MM.1S (cell line): ENCODE results near the gene CTNNA1.

Experiments used
- DNase-seq: peaks from one replicate; pipeline ENCODE4 v3.0.0-alpha.2; 2015
- H2AFZ ChIP-seq: fragments of 300-600 bp; sonication (generic); 2 replicates; pipeline ENCODE4 v1.6.0; 2016; ENCODE audit warnings: antibody characterized with exemption, low read length
- H3F3A ChIP-seq: fragments of 300-600 bp; sonication (generic); 2 replicates; pipeline ENCODE4 v1.6.1; 2016; ENCODE audit warnings: mild to moderate bottlenecking, antibody characterized with exemption, low read length, moderate library complexity, mixed read lengths; ENCODE audit not compliant: insufficient read depth
- H3K27ac ChIP-seq: fragments of 300-600 bp; sonication (generic); 2 replicates; pipeline ENCODE4 v1.5.1; 2016; ENCODE audit warnings: mild to moderate bottlenecking, low read length
- H3K27me3 ChIP-seq: fragments of 300-600 bp; sonication (generic); replicated peaks from 2 replicates; pipeline ENCODE4 v1.6.0; 2016; ENCODE audit warnings: low read length; ENCODE audit not compliant: insufficient read depth
- H3K36me3 ChIP-seq: fragments of 300-600 bp; sonication (generic); replicated peaks from 2 replicates; pipeline ENCODE4 v1.6.1; 2016; ENCODE audit warnings: mild to moderate bottlenecking, low read length, mixed read lengths; ENCODE audit not compliant: insufficient read depth
- H3K4me1 ChIP-seq: fragments of 300-600 bp; sonication (generic); 2 replicates; pipeline ENCODE4 v1.6.1; 2016; ENCODE audit warnings: low read length, mixed read lengths
- H3K4me2 ChIP-seq: fragments of 300-600 bp; sonication (generic); 2 replicates; pipeline ENCODE4 v1.6.0; 2016; ENCODE audit warnings: low read depth, low read length
- H3K4me3 ChIP-seq: fragments of 300-600 bp; sonication (generic); 2 replicates; pipeline ENCODE4 v1.5.1; 2016; ENCODE audit warnings: low read length, mixed read lengths
- H3K79me2 ChIP-seq: fragments of 300-600 bp; sonication (generic); 2 replicates; pipeline ENCODE4 v1.6.1; 2016; ENCODE audit warnings: mixed run types, low read length, mixed read lengths
- H3K9ac ChIP-seq: fragments of 300-600 bp; sonication (generic); 2 replicates; pipeline ENCODE4 v1.6.1; 2016; ENCODE audit warnings: low read length, mixed read lengths
- H3K9me2 ChIP-seq: fragments of 300-600 bp; sonication (generic); replicated peaks from 2 replicates; pipeline ENCODE4 v1.6.1; 2016; ENCODE audit warnings: mild to moderate bottlenecking, low read length, mixed read lengths; ENCODE audit not compliant: insufficient read depth
- H3K9me3 ChIP-seq: fragments of 300-600 bp; sonication (generic); replicated peaks from 2 replicates; pipeline ENCODE4 v1.6.1; 2016; ENCODE audit warnings: mild to moderate bottlenecking, low read length, mixed read lengths; ENCODE audit not compliant: insufficient read depth
- H4K20me1 ChIP-seq: fragments of 300-600 bp; sonication (generic); 2 replicates; pipeline ENCODE4 v1.6.1; 2016; ENCODE audit warnings: mild to moderate bottlenecking, low read length, moderate library complexity, mixed read lengths; ENCODE audit not compliant: insufficient read depth
- EZH2 ChIP-seq: fragments of 300-600 bp; sonication (generic); optimal IDR thresholded peaks from 2 replicates; pipeline ENCODE3; 2017; ENCODE audit warnings: low read depth, mild to moderate bottlenecking, antibody characterized with exemption, low read length, mixed read lengths
- EZH2phosphoT487 ChIP-seq: fragments of 300-600 bp; sonication (generic); IDR thresholded peaks from 2 replicates; pipeline ENCODE4 v1.6.1; 2018; ENCODE audit warnings: antibody characterized with exemption, low read length
- TF ChIP-seq, protein P1 (sequence below): fragments of 300-600 bp; sonication (generic); IDR thresholded peaks from 2 replicates; pipeline ENCODE4 v1.5.1; 2016; ENCODE audit warnings: antibody characterized with exemption, low read length, mixed read lengths

CTNNA1 gene

GRCh38 chr5:138874771-138875551 is 121.7 kb downstream of the CTNNA1 start, which contains the start of gene LRRTM2:
Gene LRRTM2 (minus strand): TSS chr5:138875335. CDS start chr5:138874911, 424 bp downstream.
- Histone ChIP-seq H3K79me2 (peaks cover 23% of the 10 kb centered on the region; the same call in 1 of the 2 replicates), H3K27ac (no peak within 1 kb of the TSS), H3K9me3 (no peaks in the 10 kb centered on the region), H3K9ac (no peak within 1 kb of the TSS), H3K36me3 (no peaks in the 10 kb centered on the region; the same call in 1 of the 2 replicates), H3K4me2 (no peak within 1 kb of the TSS), H3K9me2 (no peaks in the 10 kb centered on the region), H4K20me1 (no peaks in the 10 kb centered on the region), H3K4me3 (no peak within 1 kb of the TSS), H3K4me1 (no peaks in the 10 kb centered on the region), H3F3A (no peaks in the 10 kb centered on the region), H3K27me3 (no peaks in the 10 kb centered on the region), H2AFZ (no peak within 1 kb of the TSS)
- DNase-seq, result no peak
- TF ChIP-seq EZH2phosphoT487, result no peak
- no peak for TF ChIP-seq EZH2
- TF ChIP-seq, protein P1, sequence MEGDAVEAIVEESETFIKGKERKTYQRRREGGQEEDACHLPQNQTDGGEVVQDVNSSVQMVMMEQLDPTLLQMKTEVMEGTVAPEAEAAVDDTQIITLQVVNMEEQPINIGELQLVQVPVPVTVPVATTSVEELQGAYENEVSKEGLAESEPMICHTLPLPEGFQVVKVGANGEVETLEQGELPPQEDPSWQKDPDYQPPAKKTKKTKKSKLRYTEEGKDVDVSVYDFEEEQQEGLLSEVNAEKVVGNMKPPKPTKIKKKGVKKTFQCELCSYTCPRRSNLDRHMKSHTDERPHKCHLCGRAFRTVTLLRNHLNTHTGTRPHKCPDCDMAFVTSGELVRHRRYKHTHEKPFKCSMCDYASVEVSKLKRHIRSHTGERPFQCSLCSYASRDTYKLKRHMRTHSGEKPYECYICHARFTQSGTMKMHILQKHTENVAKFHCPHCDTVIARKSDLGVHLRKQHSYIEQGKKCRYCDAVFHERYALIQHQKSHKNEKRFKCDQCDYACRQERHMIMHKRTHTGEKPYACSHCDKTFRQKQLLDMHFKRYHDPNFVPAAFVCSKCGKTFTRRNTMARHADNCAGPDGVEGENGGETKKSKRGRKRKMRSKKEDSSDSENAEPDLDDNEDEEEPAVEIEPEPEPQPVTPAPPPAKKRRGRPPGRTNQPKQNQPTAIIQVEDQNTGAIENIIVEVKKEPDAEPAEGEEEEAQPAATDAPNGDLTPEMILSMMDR, result no peak

- Histone ChIP-seq H3K79me2 (peaks cover 23% of the 10 kb centered on the region; the same call in 1 of the 2 replicates), H3K4me1 (no peaks in the 10 kb centered on the region), H3F3A (no peaks in the 10 kb centered on the region), H2AFZ (no peak overlapping the region), H4K20me1 (no peaks in the 10 kb centered on the region), H3K4me2 (no peak overlapping the region), H3K9me3 (no peaks in the 10 kb centered on the region), H3K27ac (no peak overlapping the region), H3K36me3 (no peaks in the 10 kb centered on the region; the same call in 1 of the 2 replicates), H3K9me2 (no peaks in the 10 kb centered on the region), H3K9ac (no peak overlapping the region), H3K27me3 (no peaks in the 10 kb centered on the region), H3K4me3 (no peak overlapping the region)
- TF ChIP-seq EZH2phosphoT487 (no peak), EZH2 (no peak)
- TF ChIP-seq, protein P1, result no peak
- no peak for DNase-seq
These were observed 122.3 kb downstream of the CTNNA1 start for GRCh38 chr5:138875552-138875875.

- TF ChIP-seq EZH2phosphoT487, result no peak
- no peak for TF ChIP-seq EZH2
- TF ChIP-seq, protein P1, result no peak
- Histone ChIP-seq H3K4me1 (no peaks in the 10 kb centered on the region), H3K9ac (no peak overlapping the region), H3K36me3 (no peaks in the 10 kb centered on the region; the same call in 1 of the 2 replicates), H3K9me3 (no peaks in the 10 kb centered on the region), H3K79me2 (peaks cover 23% of the 10 kb centered on the region; the same call in 1 of the 2 replicates), H3K4me2 (no peak overlapping the region), H3K9me2 (no peaks in the 10 kb centered on the region), H3K27ac (no peak overlapping the region), H3F3A (no peaks in the 10 kb centered on the region), H3K27me3 (no peaks in the 10 kb centered on the region), H4K20me1 (no peaks in the 10 kb centered on the region), H2AFZ (no peak overlapping the region), H3K4me3 (no peak overlapping the region)
- DNase-seq, result no peak
These were observed 122.7 kb downstream of the CTNNA1 start for GRCh38 chr5:138875946-138876345.
